Naive thymus-derived CD4-positive, alpha-beta T cell (primary cell): ENCODE results near the gene MTCH1. TPM values are rescaled to one million over a fixed set of nuclear protein-coding genes. Genes with fewer than 3 reads are reported as not detected.

Source experiments
- ATAC-seq: fragments of 150-1000 bp; cut with Tn5 transposase; 2 replicates; pipeline ENCODE4 v1.10.0; 2021; ENCODE audit warnings: mild to moderate bottlenecking, moderate library complexity
- CTCF ChIA-PET: fragments of 350-600 bp; sonication (Branson Sonifier 250); formaldehyde crosslinking; loops from one replicate; lab custom pipeline; 2021; ENCODE audit warnings: antibody characterized with exemption; lab: Charles Lee
- POLR2A ChIA-PET: fragments of 350-600 bp; sonication (Branson Sonifier 250); formaldehyde crosslinking; loops from one replicate; lab custom pipeline; 2021; ENCODE audit warnings: antibody characterized with exemption, inconsistent platforms; lab: Charles Lee
- DNase-seq, 9 donors: peaks; one replicate each; pipeline versions ENCODE4 v3.0.0 to v3.0.0-alpha.2; 2020 to 2022; ENCODE audit warnings: mixed read lengths in 1 of 9
- H3K27ac ChIP-seq: one replicate; pipeline ENCODE4 v1.7.0; 2013; ENCODE audit warnings: mild to moderate bottlenecking, low read depth, low read length, moderate library complexity
- H3K27me3 ChIP-seq, 2 donors: one replicate each; pipeline ENCODE4 v1.7.0; 2013; ENCODE audit warnings: low read length in 2 of 2, mild to moderate bottlenecking in 2 of 2, moderate library complexity in 2 of 2; ENCODE audit not compliant: control insufficient read depth in 2 of 2, insufficient read depth in 2 of 2
- H3K36me3 ChIP-seq, 3 experiments: 1 replicate in 2 of 3; 2 replicates in 1 of 3; pipeline ENCODE4 v1.7.0; 2013; ENCODE audit warnings: low read length in 3 of 3, mild to moderate bottlenecking in 3 of 3, moderate library complexity in 1 of 3; ENCODE audit not compliant: insufficient read depth in 3 of 3, control insufficient read depth in 2 of 3
- H3K4me1 ChIP-seq, 2 donors: one replicate each; pipeline ENCODE4 v1.7.0; 2013; ENCODE audit warnings: low read length in 2 of 2, mild to moderate bottlenecking in 2 of 2, moderate library complexity in 1 of 2; ENCODE audit not compliant: control insufficient read depth in 2 of 2, insufficient read depth in 2 of 2
- H3K4me3 ChIP-seq: 2 replicates; pipeline ENCODE4 v1.7.0; 2013; ENCODE audit warnings: mild to moderate bottlenecking, low read length
- H3K9me3 ChIP-seq, 3 experiments: 1 replicate in 2 of 3; 2 replicates in 1 of 3; pipeline ENCODE4 v1.7.0; 2013; ENCODE audit warnings: low read length in 3 of 3; ENCODE audit not compliant: control insufficient read depth in 2 of 3
- H3K27ac Mint-ChIP-seq, 9 donors: one replicate each; pipeline ENCODE4 v1.8.0; 2020 to 2022; ENCODE audit warnings: mixed read lengths in 9 of 9, mild to moderate bottlenecking in 8 of 9, moderate library complexity in 5 of 9, inconsistent platforms in 2 of 9
- H3K27me3 Mint-ChIP-seq, 5 donors: one replicate each; pipeline ENCODE4 v1.8.0; 2021 to 2022; ENCODE audit warnings: mixed read lengths in 5 of 5, mild to moderate bottlenecking in 1 of 5
- H3K36me3 Mint-ChIP-seq, 5 donors: one replicate each; pipeline ENCODE4 v1.8.0; 2020 to 2022; ENCODE audit warnings: mixed read lengths in 5 of 5, mild to moderate bottlenecking in 3 of 5, inconsistent platforms in 1 of 5
- H3K4me1 Mint-ChIP-seq, 7 donors: one replicate each; pipeline ENCODE4 v1.8.0; 2020 to 2022; ENCODE audit warnings: mixed read lengths in 7 of 7, mild to moderate bottlenecking in 3 of 7, inconsistent platforms in 1 of 7
- H3K4me3 Mint-ChIP-seq, 10 donors: one replicate each; pipeline ENCODE4 v1.8.0; 2020 to 2022; ENCODE audit warnings: mild to moderate bottlenecking in 10 of 10, mixed read lengths in 10 of 10, moderate library complexity in 6 of 10, inconsistent platforms in 2 of 10
- H3K9me3 Mint-ChIP-seq, 11 donors: one replicate each; pipeline ENCODE4 v1.8.0; 2020 to 2022; ENCODE audit warnings: mixed read lengths in 11 of 11, mild to moderate bottlenecking in 4 of 11, inconsistent platforms in 1 of 11, moderate library complexity in 1 of 11
- intact Hi-C, 2 donors: fragments of 100-400 bp; cut with micrococcal nuclease; formaldehyde crosslinking; loops; one replicate each; pipeline ENCODE4 v1.15.1; 2023
- polyA plus RNA-seq, 2 donors: library from polyadenylated mRNA; unstranded; fragments of 300-500 nt; fragmentation: Illumina TruSeq; gene quantifications; one replicate each; pipeline ENCODE4 v1.2.3, GENCODE V29; 2021
- total RNA-seq, 6 experiments: library from RNA in 5 of 6; stranded (reverse) in 5 of 6; gene quantifications; 1 replicate in 5 of 6; 2 replicates in 1 of 6; pipeline ENCODE4 v1.2.3 and lab custom pipeline; 2021 to 2026

The MTCH1 gene
- total and polyA plus RNA-seq, 7 experiments from 2014 or later, result 75.2 to 198 (median 130) TPM

DNA sequence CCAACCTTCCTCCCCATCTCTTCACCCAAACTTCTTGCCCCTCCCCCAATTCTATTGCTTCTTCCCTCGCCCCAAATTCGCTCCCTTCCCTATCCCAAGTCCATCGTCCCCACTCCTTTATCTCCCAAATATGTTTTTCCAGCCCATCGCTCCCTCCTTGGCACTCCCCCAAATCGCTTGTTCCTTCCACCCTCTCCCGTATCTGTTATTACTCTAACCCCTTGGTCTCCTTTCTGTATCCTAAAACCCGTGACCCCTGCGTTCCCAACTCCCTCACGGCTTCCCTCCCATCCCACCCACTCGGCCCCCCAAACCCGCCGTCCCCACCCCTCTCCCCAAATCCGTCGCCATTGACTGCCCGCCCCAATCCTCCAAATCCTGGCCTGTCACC, 584 bp downstream of the MTCH1 start:
- Histone ChIP-seq H3K27me3 (no peaks in the 10 kb centered on the region), H3K9me3 (no peaks in the 10 kb centered on the region), H3K4me3 (peak overlapping the region; percentile 98), H3K27ac (peak overlapping the region; percentile 96), H3K36me3 (peaks cover 0 to 21% (median 0%) of the 10 kb centered on the region in 3 experiments), H3K4me1 (peaks cover 22 to 27% of the 10 kb centered on the region in 2 donors)
- H3K4me3 Mint-ChIP-seq, result no peak overlapping the region
- ChIA-PET CTCF (interaction anchor here (1.2 to 1.7 kb wide), 5 partner anchors 28 to 224 kb away, joined by 4 to 10 read pairs (median 4); partner anchors contain the start of gene C6orf89), POLR2A (interaction anchor here (0.9 to 3.3 kb wide), 19 partner anchors 9 to 833 kb away, joined by 3 to 30 read pairs (median 4); partner anchors contain the start of genes C6orf89 and PIM1)
- H3K4me1 Mint-ChIP-seq, result peaks cover 12 to 32% (median 23%) of the 10 kb centered on the region in 7 donors
- ATAC-seq (no peak), DNase-seq (no peak)
- peaks cover 0 to 3% (median 0%) of the 10 kb centered on the region in 11 donors for H3K9me3 Mint-ChIP-seq
- intact Hi-C loops, result loop anchor here (2.0 to 10.0 kb wide), 3 partner anchors 23 to 709 kb away; partner anchors contain the start of gene MDGA1 (in 1 of the 2)
- H3K36me3 Mint-ChIP-seq, result peaks cover 4 to 8% (median 5%) of the 10 kb centered on the region in 5 donors
- H3K27me3 Mint-ChIP-seq, result peaks cover 0 to 11% (median 0%) of the 10 kb centered on the region in 5 donors
- no peak overlapping the region for H3K27ac Mint-ChIP-seq

GRCh38 chr6:36984581-36985416, 1.2 kb downstream of the MTCH1 start:
- POLR2A ChIA-PET, result interaction anchor here (1.0 to 3.3 kb wide), 9 partner anchors 8 to 218 kb away, joined by 3 to 30 read pairs (median 6); partner anchors contain the start of genes C6orf89 and PIM1
- Histone ChIP-seq H3K9me3 (no peaks in the 10 kb centered on the region), H3K4me3 (peak overlapping the region; percentile 98), H3K36me3 (peaks cover 0 to 21% (median 0%) of the 10 kb centered on the region in 3 experiments), H3K27ac (peak overlapping the region; percentile 96), H3K4me1 (peaks cover 22 to 27% of the 10 kb centered on the region in 2 donors), H3K27me3 (no peaks in the 10 kb centered on the region)
- DNase-seq (peak in 8 of 9 donors; percentile 33 to 77 (median 43)), ATAC-seq (peak; percentile 45)
- CTCF ChIA-PET, result interaction anchor here (1.5 to 1.7 kb wide), 3 partner anchors 33 to 224 kb away, joined by 4 to 10 read pairs (median 5); partner anchors contain the start of gene C6orf89
- H3K4me1 Mint-ChIP-seq, result peaks cover 12 to 35% (median 27%) of the 10 kb centered on the region in 7 donors
- H3K4me3 Mint-ChIP-seq, result no peak overlapping the region
- H3K36me3 Mint-ChIP-seq, result peaks cover 4 to 9% (median 5%) of the 10 kb centered on the region in 5 donors
- H3K27ac Mint-ChIP-seq, result no peak overlapping the region
- peaks cover 0 to 10% (median 0%) of the 10 kb centered on the region in 5 donors for H3K27me3 Mint-ChIP-seq
- intact Hi-C loops, result loop anchor here (2.0 to 10.0 kb wide), 3 partner anchors 22 to 710 kb away; partner anchors contain the start of gene MDGA1 (in 1 of the 2)
- peaks cover 0 to 3% (median 0%) of the 10 kb centered on the region in 11 donors for H3K9me3 Mint-ChIP-seq

GRCh38 chr6:36983538-36983937, 2.5 kb downstream of the MTCH1 start:
- H3K4me3 ChIP-seq, result no peak overlapping the region
- H3K27ac Mint-ChIP-seq, result no peak overlapping the region
- H3K36me3 Mint-ChIP-seq, result peaks cover 4 to 11% (median 8%) of the 10 kb centered on the region in 5 donors
- peaks cover 0 to 22% (median 0%) of the 10 kb centered on the region in 3 experiments for H3K36me3 ChIP-seq
- intact Hi-C loops, result loop anchor here in 1 of 2 donors (10.0 kb wide), 1 partner anchor 711 kb away; the partner anchor contains the start of gene MDGA1
- H3K4me1 ChIP-seq, result peaks cover 22 to 30% of the 10 kb centered on the region in 2 donors
- H3K27ac ChIP-seq, result peak overlapping the region; percentile 96
- no peaks in the 10 kb centered on the region for H3K9me3 ChIP-seq
- peaks cover 12 to 44% (median 38%) of the 10 kb centered on the region in 7 donors for H3K4me1 Mint-ChIP-seq
- H3K27me3 Mint-ChIP-seq, result peaks cover 0 to 4% (median 0%) of the 10 kb centered on the region in 5 donors
- POLR2A ChIA-PET, result interaction anchor here (0.7 to 3.3 kb wide), 3 partner anchors 87 to 445 kb away, joined by 3 to 29 read pairs (median 3); partner anchors contain the start of gene PIM1
- peaks cover 0 to 1% (median 0%) of the 10 kb centered on the region in 11 donors for H3K9me3 Mint-ChIP-seq
- H3K4me3 Mint-ChIP-seq, result no peak overlapping the region
- H3K27me3 ChIP-seq, result no peaks in the 10 kb centered on the region
- DNase-seq (no peak), ATAC-seq (no peak)
- CTCF ChIA-PET, result interaction anchor here (1.7 kb wide), 1 partner anchor 35 kb away, joined by 5 read pairs; no protein-coding TSS in a partner anchor

GRCh38 chr6:36980876-36981619, 4.9 kb downstream of the MTCH1 start:
- no peak overlapping the region for H3K27ac ChIP-seq
- intact Hi-C loops, result loop anchor here in 1 of 2 donors (10.0 kb wide), 1 partner anchor 714 kb away; the partner anchor contains the start of gene MDGA1
- no peak for ATAC-seq
- H3K36me3 ChIP-seq, result peaks cover 7 to 47% (median 15%) of the 10 kb centered on the region in 3 experiments
- H3K27me3 ChIP-seq, result no peaks in the 10 kb centered on the region
- H3K27me3 Mint-ChIP-seq, result no peaks in the 10 kb centered on the region
- H3K4me3 Mint-ChIP-seq, result peak overlapping the region in 1 of 10 donors; percentile 42
- CTCF ChIA-PET, result interaction anchor here (0.6 to 1.4 kb wide), 4 partner anchors 37 to 217 kb away, joined by 3 to 6 read pairs (median 4); partner anchors contain the start of gene C6orf89
- peak overlapping the region; percentile 8 to 90 (median 50) for H3K27ac Mint-ChIP-seq
- H3K36me3 Mint-ChIP-seq, result peaks cover 0 to 27% (median 16%) of the 10 kb centered on the region in 5 donors
- no peaks in the 10 kb centered on the region for H3K9me3 Mint-ChIP-seq
- no peak for DNase-seq
- no peak overlapping the region for H3K4me3 ChIP-seq
- peaks cover 0 to 33% (median 27%) of the 10 kb centered on the region in 7 donors for H3K4me1 Mint-ChIP-seq
- H3K9me3 ChIP-seq, result no peaks in the 10 kb centered on the region
- POLR2A ChIA-PET, result interaction anchor here (1.8 kb wide), 1 partner anchor 96 kb away, joined by 5 read pairs; the partner anchor contains the start of gene C6orf89
- H3K4me1 ChIP-seq, result peaks cover 18 to 24% of the 10 kb centered on the region in 2 donors

DNA sequence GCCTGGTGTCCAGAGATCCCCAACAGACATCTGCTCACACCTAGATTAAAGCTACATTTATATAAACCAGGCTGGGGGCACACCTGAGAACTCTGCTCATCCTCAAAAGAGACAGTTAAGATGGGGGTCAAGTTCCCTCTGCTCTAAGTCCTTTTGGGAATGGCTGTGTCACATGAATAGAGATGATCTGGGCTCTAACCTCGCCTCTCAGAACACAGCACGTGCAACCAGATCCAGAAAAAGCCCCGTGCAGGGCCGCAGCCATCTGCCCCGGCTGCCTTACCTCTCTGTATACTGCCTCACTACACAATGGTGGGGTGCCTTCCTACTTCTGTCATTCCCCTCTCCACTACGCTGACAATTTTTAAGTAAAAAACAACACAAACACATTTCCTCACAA, 5.9 kb downstream of the MTCH1 start:
- peak overlapping the region in 1 of 10 donors; percentile 42 for H3K4me3 Mint-ChIP-seq
- no peaks in the 10 kb centered on the region for H3K9me3 Mint-ChIP-seq
- H3K36me3 Mint-ChIP-seq, result peaks cover 0 to 34% (median 20%) of the 10 kb centered on the region in 5 donors
- H3K4me1 ChIP-seq, result peaks cover 18 to 24% of the 10 kb centered on the region in 2 donors
- CTCF ChIA-PET, result interaction anchor here (1.2 to 1.7 kb wide), 2 partner anchors 38 to 192 kb away, joined by 3 to 5 read pairs; no protein-coding TSS in a partner anchor
- no peak for ATAC-seq
- H3K4me1 Mint-ChIP-seq, result peaks cover 0 to 33% (median 27%) of the 10 kb centered on the region in 7 donors
- no peak for DNase-seq
- peak overlapping the region in 8 of 9 donors; percentile 8 to 86 (median 48) for H3K27ac Mint-ChIP-seq
- no peaks in the 10 kb centered on the region for H3K27me3 ChIP-seq
- POLR2A ChIA-PET, result interaction anchor here (1.8 kb wide), 1 partner anchor 95 kb away, joined by 5 read pairs; the partner anchor contains the start of gene C6orf89
- H3K36me3 ChIP-seq, result peaks cover 10 to 51% (median 24%) of the 10 kb centered on the region in 3 experiments
- intact Hi-C loops, result loop anchor here in 1 of 2 donors (10.0 kb wide), 1 partner anchor 715 kb away; the partner anchor contains the start of gene MDGA1
- H3K9me3 ChIP-seq, result no peaks in the 10 kb centered on the region
- no peak overlapping the region for H3K27ac ChIP-seq
- H3K27me3 Mint-ChIP-seq, result no peaks in the 10 kb centered on the region
- H3K4me3 ChIP-seq, result no peak overlapping the region
